ENCODE measurements around the gene GAS6.

The GAS6 gene

GRCh38 chr13:113819731-113820715 lies 43.9 kb downstream of the GAS6 start:
- DNase-seq, result no peak

GRCh38 chr13:113819341-113819730 lies 44.5 kb downstream of the GAS6 start:
- no peak for DNase-seq

GRCh38 chr13:113818700-113819295 lies 45.1 kb downstream of the GAS6 start:
- DNase-seq, result no peak

GRCh38 chr13:113817860-113818691 lies 45.8 kb downstream of the GAS6 start:
- no peak for DNase-seq

- DNase-seq, result peak in 10 of 14 donors; percentile 17 to 75 (median 47)
Measured at GRCh38 chr13:113816946-113817859, 46.7 kb downstream of the GAS6 start.

- peak in 1 of 14 donors; percentile 26 for DNase-seq
Measured at GRCh38 chr13:113816254-113816929, 47.5 kb downstream of the GAS6 start.

- peak in 4 of 14 donors; percentile 13 to 59 (median 25) for DNase-seq
Measured at GRCh38 chr13:113815151-113816058, 48.5 kb downstream of the GAS6 start.

GRCh38 chr13:113814435-113814821 lies 49.4 kb downstream of the GAS6 start:
- no peak for DNase-seq

- DNase-seq, result no peak
Measured at GRCh38 chr13:113813749-113814434, 50.0 kb downstream of the GAS6 start.

GRCh38 chr13:113813070-113813748 lies 50.7 kb downstream of the GAS6 start:
- no peak for DNase-seq

GRCh38 chr13:113812178-113813040 lies 51.5 kb downstream of the GAS6 start:
- DNase-seq, result no peak

- DNase-seq, result no peak
Measured at GRCh38 chr13:113811081-113811928, 52.6 kb downstream of the GAS6 start.

GRCh38 chr13:113810640-113811039 lies 53.2 kb downstream of the GAS6 start:
- DNase-seq, result no peak

GRCh38 chr13:113809934-113810333 lies 53.9 kb downstream of the GAS6 start:
- DNase-seq, result no peak

- DNase-seq, result no peak
Measured at GRCh38 chr13:113808058-113808834, 55.6 kb downstream of the GAS6 start.

- DNase-seq, result no peak
Measured at GRCh38 chr13:113806526-113806925, 57.4 kb downstream of the GAS6 start.
